Stimulated activated CD8-positive, alpha-beta memory T cell treated with anti-CD3 and anti-CD28 coated beads, Interleukin-4, amount 100 ng/mL, for 24 hours (primary cell): ENCODE results near the gene MARCKSL1.
"Not testable (repeated sequence)": the region's sequence is repeated elsewhere in the genome, so short reads cannot be mapped to it uniquely, and the experiment has no call there.

Experiments
- DNase-seq: peaks from one replicate; pipeline ENCODE4 v3.0.0-alpha.2; 2020; ENCODE audit warnings: low read depth

Gene MARCKSL1

GRCh38 chr1:32333251-32333963, 2.6 kb downstream of the MARCKSL1 start:
- DNase-seq: no peak

GRCh38 chr1:32332290-32333079, 3.5 kb downstream of the MARCKSL1 start:
- DNase-seq: no peak

- DNase-seq: no peak
Measured at GRCh38 chr1:32331549-32331948, 4.5 kb downstream of the MARCKSL1 start.

GRCh38 chr1:32330558-32331151, 5.4 kb downstream of the MARCKSL1 start:
- DNase-seq: no peak

GRCh38 chr1:32329931-32330466, 6.0 kb downstream of the MARCKSL1 start:
- no peak for DNase-seq

GRCh38 chr1:32327204-32327603, 8.8 kb downstream of the MARCKSL1 start:
- no peak for DNase-seq

- DNase-seq: no peak
Measured at GRCh38 chr1:32321712-32322291, 14.2 kb downstream of the MARCKSL1 start.

GRCh38 chr1:32318127-32318869, 17.7 kb downstream of the MARCKSL1 start:
- no peak for DNase-seq

GRCh38 chr1:32316903-32317277, 19.1 kb downstream of the MARCKSL1 start:
- no peak for DNase-seq

- DNase-seq: no peak
Measured at GRCh38 chr1:32311709-32312393, 24.2 kb downstream of the MARCKSL1 start.

- DNase-seq: no peak
Measured at GRCh38 chr1:32309960-32310359, 26.1 kb downstream of the MARCKSL1 start.

GRCh38 chr1:32307324-32307723, 28.7 kb downstream of the MARCKSL1 start:
- DNase-seq: no peak

- no peak for DNase-seq
Measured at GRCh38 chr1:32305310-32305709, 30.7 kb downstream of the MARCKSL1 start.

- no peak for DNase-seq
Measured at GRCh38 chr1:32303997-32304622, 31.9 kb downstream of the MARCKSL1 start.

- no peak for DNase-seq
Measured at GRCh38 chr1:32303358-32303757, 32.7 kb downstream of the MARCKSL1 start.

GRCh38 chr1:32299327-32299726, 36.7 kb downstream of the MARCKSL1 start:
- DNase-seq: no peak

- DNase-seq: not testable (repeated sequence)
Measured at GRCh38 chr1:32298211-32298610, 37.8 kb downstream of the MARCKSL1 start.

GRCh38 chr1:32291708-32292538, 44.1 kb downstream of the MARCKSL1 start, which contains the start of gene HDAC1:
Gene HDAC1 (plus strand): TSS chr1:32292083. CDS start chr1:32292170, 87 bp downstream.
- peak; percentile 95 for DNase-seq

GRCh38 chr1:32291145-32291707, 44.8 kb downstream of the MARCKSL1 start:
- DNase-seq: no peak
